IPS-18a (cell line): Measurements from ENCODE around the gene ITGA4.

ENCODE experiments used
- H3K27ac ChIP-seq: one replicate; pipeline ENCODE4 v1.5.1; 2013; ENCODE audit warnings: low read length
- H3K27me3 ChIP-seq: one replicate; pipeline ENCODE4 v1.6.1; 2013; ENCODE audit warnings: mild to moderate bottlenecking, low read length; ENCODE audit not compliant: control insufficient read depth, insufficient read depth
- H3K36me3 ChIP-seq: one replicate; pipeline ENCODE4 v1.6.1; 2013; ENCODE audit warnings: low read depth, low read length; ENCODE audit not compliant: control insufficient read depth
- H3K4me1 ChIP-seq: one replicate; pipeline ENCODE4 v1.6.1; 2013; ENCODE audit warnings: low read depth, low read length; ENCODE audit not compliant: control insufficient read depth
- H3K4me3 ChIP-seq: one replicate; pipeline ENCODE4 v1.5.1; 2013; ENCODE audit warnings: low read length
- H3K9ac ChIP-seq: one replicate; pipeline ENCODE4 v1.6.1; 2013; ENCODE audit warnings: mild to moderate bottlenecking, low read length, moderate library complexity
- H3K9me3 ChIP-seq: one replicate; pipeline ENCODE4 v1.6.1; 2013; ENCODE audit warnings: low read depth, low read length; ENCODE audit not compliant: control insufficient read depth

The ITGA4 gene

GRCh38 chr2:181457121-181457740 is at the start of gene ITGA4:
ITGA4 (plus strand) TSS chr2:181457386; CDS start chr2:181457655, 269 bp downstream.
- Histone ChIP-seq H3K4me1 (peaks cover 5% of the 10 kb centered on the region), H3K9me3 (no peaks in the 10 kb centered on the region), H3K4me3 (peak within 1 kb of the TSS; percentile 74), H3K36me3 (no peaks in the 10 kb centered on the region), H3K27ac (no peak within 1 kb of the TSS), H3K9ac (peak within 1 kb of the TSS; percentile 40), H3K27me3 (peaks cover 48% of the 10 kb centered on the region)

GRCh38 chr2:181408861-181409260 is 48.3 kb upstream of the ITGA4 start:
- no peak overlapping the region for H3K27ac ChIP-seq
- no peak overlapping the region for H3K9ac ChIP-seq

GRCh38 chr2:181411105-181411849 is 45.9 kb upstream of the ITGA4 start:
- no peak overlapping the region for H3K27ac ChIP-seq
- peaks cover 11% of the 10 kb centered on the region for H3K4me1 ChIP-seq
- H3K9ac ChIP-seq: no peak overlapping the region
- H3K9me3 ChIP-seq: no peaks in the 10 kb centered on the region
- H3K27me3 ChIP-seq: no peaks in the 10 kb centered on the region
- no peak overlapping the region for H3K4me3 ChIP-seq
- no peaks in the 10 kb centered on the region for H3K36me3 ChIP-seq

More at GRCh38 chr2:181408861-181409260, 48.3 kb upstream of the ITGA4 start:
- H3K4me3 ChIP-seq: no peak overlapping the region
- no peaks in the 10 kb centered on the region for H3K9me3 ChIP-seq
- no peaks in the 10 kb centered on the region for H3K27me3 ChIP-seq
- no peaks in the 10 kb centered on the region for H3K36me3 ChIP-seq
- H3K4me1 ChIP-seq: peaks cover 19% of the 10 kb centered on the region

GRCh38 chr2:181419129-181419855 is 37.9 kb upstream of the ITGA4 start:
- Histone ChIP-seq H3K4me3 (no peak overlapping the region), H3K9ac (no peak overlapping the region), H3K27me3 (no peaks in the 10 kb centered on the region), H3K36me3 (no peaks in the 10 kb centered on the region), H3K9me3 (no peaks in the 10 kb centered on the region), H3K27ac (no peak overlapping the region), H3K4me1 (no peaks in the 10 kb centered on the region)

GRCh38 chr2:181420259-181421130 is 36.7 kb upstream of the ITGA4 start:
- Histone ChIP-seq H3K9ac (no peak overlapping the region), H3K36me3 (no peaks in the 10 kb centered on the region)

GRCh38 chr2:181421131-181421458 is 36.1 kb upstream of the ITGA4 start:
- H3K9ac ChIP-seq: no peak overlapping the region
- H3K4me1 ChIP-seq: no peaks in the 10 kb centered on the region
- no peaks in the 10 kb centered on the region for H3K9me3 ChIP-seq
- no peaks in the 10 kb centered on the region for H3K27me3 ChIP-seq
- no peak overlapping the region for H3K27ac ChIP-seq
- H3K4me3 ChIP-seq: no peak overlapping the region
- no peaks in the 10 kb centered on the region for H3K36me3 ChIP-seq

More at GRCh38 chr2:181420259-181421130, 36.7 kb upstream of the ITGA4 start:
- Histone ChIP-seq H3K27ac (no peak overlapping the region), H3K27me3 (no peaks in the 10 kb centered on the region), H3K9me3 (no peaks in the 10 kb centered on the region), H3K4me1 (no peaks in the 10 kb centered on the region), H3K4me3 (no peak overlapping the region)

- Histone ChIP-seq H3K9ac (no peak overlapping the region), H3K9me3 (no peaks in the 10 kb centered on the region), H3K27ac (no peak overlapping the region), H3K36me3 (no peaks in the 10 kb centered on the region), H3K27me3 (no peaks in the 10 kb centered on the region), H3K4me1 (no peaks in the 10 kb centered on the region), H3K4me3 (no peak overlapping the region)
Measured at GRCh38 chr2:181421464-181421863, 35.7 kb upstream of the ITGA4 start.

- H3K27me3 ChIP-seq: no peaks in the 10 kb centered on the region
- no peak overlapping the region for H3K4me3 ChIP-seq
- H3K4me1 ChIP-seq: peaks cover 5% of the 10 kb centered on the region
- no peaks in the 10 kb centered on the region for H3K36me3 ChIP-seq
- no peak overlapping the region for H3K27ac ChIP-seq
- H3K9me3 ChIP-seq: no peaks in the 10 kb centered on the region
- no peak overlapping the region for H3K9ac ChIP-seq
Measured at GRCh38 chr2:181426672-181427071, 30.5 kb upstream of the ITGA4 start.

GRCh38 chr2:181430406-181431118 is 26.6 kb upstream of the ITGA4 start:
- Histone ChIP-seq H3K4me3 (no peak overlapping the region), H3K27ac (no peak overlapping the region), H3K9ac (no peak overlapping the region), H3K9me3 (no peaks in the 10 kb centered on the region), H3K27me3 (no peaks in the 10 kb centered on the region), H3K4me1 (peaks cover 5% of the 10 kb centered on the region), H3K36me3 (no peaks in the 10 kb centered on the region)

GRCh38 chr2:181431674-181432073 is 25.5 kb upstream of the ITGA4 start:
- Histone ChIP-seq H3K4me3 (no peak overlapping the region), H3K9me3 (no peaks in the 10 kb centered on the region), H3K4me1 (peaks cover 3% of the 10 kb centered on the region), H3K36me3 (no peaks in the 10 kb centered on the region), H3K27ac (no peak overlapping the region), H3K27me3 (no peaks in the 10 kb centered on the region), H3K9ac (no peak overlapping the region)
